ENCODE measurements around the gene ADAP1.

ADAP1 gene

DNA sequence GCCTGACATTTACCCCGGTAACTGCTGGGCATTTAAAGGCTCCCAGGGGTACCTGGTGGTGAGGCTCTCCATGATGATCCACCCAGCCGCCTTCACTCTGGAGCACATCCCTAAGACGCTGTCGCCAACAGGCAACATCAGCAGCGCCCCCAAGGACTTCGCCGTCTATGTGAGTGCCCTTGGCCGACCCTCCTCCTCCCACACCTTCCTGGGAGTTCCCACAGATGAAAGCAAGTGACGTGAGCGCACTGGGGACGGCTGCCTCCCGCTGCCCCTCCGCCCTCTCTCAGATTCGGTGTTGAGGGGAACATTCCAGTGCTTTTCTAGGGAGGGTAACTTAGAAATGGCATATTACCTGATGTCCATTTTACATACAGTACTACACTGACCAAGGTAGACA, 85.1 kb downstream of the ADAP1 start:
- in situ Hi-C loops (cut with MboI; ENCODE audit: low sequenced_read_pairs) = no loop called here

GRCh38 chr7:868189-868486, 86.3 kb downstream of the ADAP1 start:
- in situ Hi-C loops (cut with MboI; ENCODE audit: low sequenced_read_pairs) = no loop called here

DNA sequence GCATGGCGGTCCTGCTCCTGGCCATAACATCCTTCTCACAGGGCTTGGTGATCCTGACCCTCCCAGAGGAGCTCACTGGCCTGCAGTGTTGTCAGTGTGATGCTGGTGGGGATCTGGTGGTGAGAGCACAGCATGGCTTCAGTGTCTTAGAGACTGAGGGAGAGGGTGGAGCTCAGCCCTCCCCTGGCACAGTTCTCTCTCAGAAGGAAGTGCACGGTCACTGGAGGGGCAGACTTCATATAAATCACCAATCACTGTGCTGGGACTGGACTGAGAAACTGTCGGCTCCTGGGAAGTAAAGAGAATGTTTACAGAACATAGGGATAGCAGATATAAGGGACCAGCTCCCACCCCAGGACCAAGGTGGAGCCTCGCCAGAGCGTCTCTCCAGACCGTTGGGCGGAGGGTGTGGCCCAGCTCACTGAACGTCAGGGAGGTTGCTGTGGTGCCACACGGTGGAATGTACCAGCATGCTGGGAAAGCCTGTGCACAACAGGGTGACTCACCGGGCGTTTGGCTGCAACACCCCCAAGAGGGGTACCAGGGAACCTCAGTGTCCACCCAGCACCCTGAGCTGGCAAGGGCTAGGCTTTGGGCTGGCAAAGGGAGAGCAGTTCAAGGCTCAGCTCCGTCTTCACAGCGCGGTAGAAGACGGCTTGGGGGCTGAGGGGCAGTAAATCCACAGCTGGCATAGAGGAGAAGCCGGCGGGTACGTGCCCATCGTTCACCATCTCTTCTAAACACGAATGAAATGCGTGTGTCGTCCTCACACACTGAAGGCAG, 86.9 kb downstream of the ADAP1 start:
- in situ Hi-C loops (cut with MboI; ENCODE audit: low sequenced_read_pairs) = no loop called here

- in situ Hi-C loops (cut with MboI; ENCODE audit: low sequenced_read_pairs) = no loop called here
Measured at GRCh38 chr7:867001-867405, 87.5 kb downstream of the ADAP1 start.

DNA sequence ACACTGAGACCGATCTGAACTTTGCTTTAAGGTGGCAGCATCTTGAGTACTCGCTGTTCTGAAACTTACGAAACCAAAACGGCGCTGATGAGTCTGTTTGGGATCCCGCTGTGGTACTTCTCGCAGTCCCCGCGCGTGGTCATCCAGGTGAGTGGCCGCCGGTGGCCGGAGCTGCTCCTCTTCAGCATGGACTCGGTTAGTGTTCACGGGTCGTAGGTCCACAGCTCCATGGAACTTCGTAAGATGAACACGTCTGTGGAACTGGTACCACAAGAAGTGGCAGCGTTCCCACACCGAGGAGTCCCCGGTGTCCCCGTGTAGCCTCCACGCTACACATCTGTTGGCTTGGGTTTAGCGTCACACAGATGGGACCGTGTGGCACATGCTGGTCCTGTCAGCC, 88.6 kb downstream of the ADAP1 start:
- in situ Hi-C loops (cut with MboI; ENCODE audit: low sequenced_read_pairs) = no loop called here

GRCh38 chr7:863106-863505, 91.4 kb downstream of the ADAP1 start:
- in situ Hi-C loops (cut with MboI; ENCODE audit: low sequenced_read_pairs) = no loop called here

DNA sequence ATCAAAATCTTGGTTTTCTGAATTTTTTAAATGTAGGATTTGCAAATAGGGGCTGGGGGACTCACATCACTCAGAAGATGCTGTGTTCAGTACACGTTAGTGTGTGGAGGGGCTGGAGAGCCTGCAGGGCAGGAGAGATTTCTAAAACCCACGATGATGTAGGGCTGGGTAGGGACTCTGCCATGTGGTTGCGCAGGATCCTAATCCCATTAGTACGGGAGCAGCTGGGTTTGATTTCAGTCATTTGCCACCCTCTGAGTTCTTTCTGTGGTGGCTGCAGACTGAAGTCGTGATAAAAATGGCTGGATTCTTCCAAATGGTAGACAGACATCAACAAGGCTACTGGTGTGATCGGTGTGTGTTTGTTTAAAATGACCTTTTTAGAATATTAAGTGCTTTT, 92.3 kb downstream of the ADAP1 start:
- in situ Hi-C loops (cut with MboI; ENCODE audit: low sequenced_read_pairs) = no loop called here

DNA sequence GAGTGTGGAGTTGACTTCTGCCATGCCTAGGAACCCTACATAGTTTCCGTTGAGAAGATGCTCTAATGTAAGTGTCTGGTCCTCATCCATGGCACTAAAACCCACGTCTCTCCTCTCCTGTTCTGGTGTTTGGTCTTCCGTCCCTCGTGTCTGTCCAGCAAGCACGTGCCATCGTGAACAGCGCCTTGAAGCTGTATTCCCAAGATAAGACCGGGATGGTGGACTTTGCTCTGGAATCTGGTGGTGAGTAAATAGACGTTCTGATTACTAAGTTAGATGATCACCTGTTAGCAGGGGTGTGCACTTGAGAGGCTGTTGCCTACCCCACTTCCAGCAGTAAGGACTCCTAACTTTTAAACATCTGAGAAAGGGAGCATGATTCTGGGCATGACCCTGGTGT, 93.3 kb downstream of the ADAP1 start:
- in situ Hi-C loops (cut with MboI; ENCODE audit: low sequenced_read_pairs) = no loop called here

DNA sequence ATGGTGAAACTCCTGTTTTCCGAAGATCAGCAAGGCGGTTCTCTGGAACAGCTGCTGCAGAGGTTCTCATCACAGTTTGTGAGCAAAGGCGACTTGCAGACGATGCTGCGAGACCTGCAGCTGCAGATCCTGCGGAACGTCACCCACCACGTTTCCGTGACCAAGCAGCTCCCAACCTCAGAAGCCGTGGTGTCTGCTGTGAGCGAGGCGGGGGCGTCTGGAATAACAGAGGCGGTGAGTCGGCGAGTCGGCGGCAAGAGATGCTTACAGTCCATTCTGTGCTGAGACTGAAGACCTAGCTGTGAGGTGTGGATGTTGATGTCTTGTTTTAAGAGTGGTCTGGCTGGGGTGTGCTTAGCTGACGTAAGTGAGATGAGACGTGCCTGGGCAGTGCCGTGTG, 94.3 kb downstream of the ADAP1 start:
- in situ Hi-C loops (cut with MboI; ENCODE audit: low sequenced_read_pairs) = no loop called here

GRCh38 chr7:859359-860030, 95.0 kb downstream of the ADAP1 start:
- in situ Hi-C loops (cut with MboI; ENCODE audit: low sequenced_read_pairs) = no loop called here

DNA sequence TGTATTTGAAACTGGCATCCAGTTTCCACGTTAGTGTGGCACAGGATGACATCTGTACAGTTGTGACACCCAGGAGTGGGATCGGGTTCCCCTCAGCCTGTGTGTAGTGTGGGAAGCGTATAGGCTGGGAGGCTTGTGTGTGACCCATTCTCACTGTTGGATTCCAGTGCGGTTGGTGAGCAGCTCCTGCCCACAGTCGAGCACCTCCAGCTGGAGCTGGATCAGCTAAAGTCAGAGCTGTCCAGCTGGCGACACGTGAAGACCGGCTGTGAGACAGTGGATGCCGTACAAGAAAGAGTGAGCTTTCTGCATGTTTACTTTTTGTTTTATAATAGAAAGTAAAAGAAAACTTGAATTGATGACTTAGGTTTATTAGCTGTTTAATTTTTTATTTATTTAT, 96.8 kb downstream of the ADAP1 start:
- in situ Hi-C loops (cut with MboI; ENCODE audit: low sequenced_read_pairs) = no loop called here

GRCh38 chr7:856444-857095, 97.9 kb downstream of the ADAP1 start:
- in situ Hi-C loops (cut with MboI; ENCODE audit: low sequenced_read_pairs) = no loop called here

DNA sequence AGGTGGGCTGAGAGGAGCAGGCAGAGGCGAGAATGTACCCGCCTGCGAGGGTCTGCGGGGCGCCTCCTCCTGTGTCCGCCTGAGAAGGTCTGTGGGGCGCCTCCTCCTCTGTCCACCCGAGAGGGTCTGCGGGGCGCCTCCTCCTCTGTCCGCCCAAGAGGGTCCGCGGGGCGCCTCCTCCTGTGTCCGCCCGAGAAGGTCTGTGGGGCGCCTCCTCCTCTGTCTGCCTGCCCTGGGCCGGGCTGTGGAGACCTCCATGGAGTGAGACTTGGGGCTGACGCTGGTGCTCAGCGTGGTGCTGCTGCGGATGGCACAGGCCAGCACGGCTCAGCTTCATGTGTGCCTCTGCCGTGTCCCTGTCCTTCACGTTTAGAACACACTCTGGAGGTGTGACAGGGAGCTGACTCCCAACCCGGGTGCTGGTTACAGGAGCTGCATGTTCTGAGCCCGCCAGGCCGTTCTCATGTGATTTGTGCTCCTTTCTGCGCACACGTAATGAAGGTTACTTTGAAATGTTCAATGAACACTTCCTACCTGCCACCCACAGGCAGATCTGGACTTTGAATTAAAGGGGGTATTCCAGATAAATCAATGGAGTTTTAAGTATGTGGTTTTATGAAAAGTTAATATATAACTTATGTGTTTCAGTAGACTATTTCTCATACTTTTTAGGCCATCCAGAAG, 98.7 kb downstream of the ADAP1 start:
- in situ Hi-C loops (cut with MboI; ENCODE audit: low sequenced_read_pairs) = no loop called here

GRCh38 chr7:854118-854775, 100.2 kb downstream of the ADAP1 start:
- in situ Hi-C loops (cut with MboI; ENCODE audit: low sequenced_read_pairs) = no loop called here

- in situ Hi-C loops (cut with MboI; ENCODE audit: low sequenced_read_pairs) = no loop called here
Measured at GRCh38 chr7:853366-854117, 100.9 kb downstream of the ADAP1 start.

GRCh38 chr7:851204-851603, 103.3 kb downstream of the ADAP1 start:
- in situ Hi-C loops (cut with MboI; ENCODE audit: low sequenced_read_pairs) = no loop called here

- in situ Hi-C loops (cut with MboI; ENCODE audit: low sequenced_read_pairs) = no loop called here
Measured at GRCh38 chr7:849781-850180, 104.7 kb downstream of the ADAP1 start.

DNA sequence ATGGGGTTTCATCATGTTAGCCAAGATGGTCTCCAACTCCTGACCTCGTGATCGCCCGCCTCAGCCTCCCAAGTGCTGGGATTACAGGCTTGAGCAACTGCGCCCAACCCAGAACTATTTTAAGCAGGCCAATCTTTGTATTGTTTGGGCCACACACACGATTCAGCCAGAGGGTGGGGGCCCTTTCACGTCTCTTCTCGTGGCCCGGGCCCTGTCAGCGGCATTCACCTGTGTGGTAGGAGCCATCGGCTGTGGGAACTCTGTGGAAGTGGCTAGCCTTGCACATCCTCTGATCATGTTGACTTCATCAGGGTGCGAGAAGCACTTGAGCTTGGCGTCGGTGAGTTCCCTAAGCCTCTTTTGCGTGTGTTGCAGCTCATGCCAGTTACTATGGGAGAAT, 105.3 kb downstream of the ADAP1 start:
- in situ Hi-C loops (cut with MboI; ENCODE audit: low sequenced_read_pairs) = no loop called here
